Esophagus muscularis mucosa (tissue), 3 donors: Measurements from ENCODE around the gene DGKD.

Experiments used
- CTCF ChIP-seq, 3 experiments: fragments of 200-600 bp in 2 of 3; fragments of 450-650 bp in 1 of 3; sonication (generic) in 2 of 3; IDR thresholded peaks; one replicate each; pipeline ENCODE4 v1.5.1; 2017 to 2019; ENCODE audit warnings: antibody characterized with exemption in 3 of 3, mild to moderate bottlenecking in 2 of 3, moderate library complexity in 1 of 3
- POLR2A ChIP-seq: fragments of 450-650 bp; IDR thresholded peaks from one replicate; pipeline ENCODE4 v1.6.1; 2017; ENCODE audit warnings: antibody characterized with exemption, moderate library complexity, mild to moderate bottlenecking, low read depth
- POLR2AphosphoS5 ChIP-seq, 2 donors: sonication (generic); formaldehyde crosslinking; IDR thresholded peaks; one replicate each; pipeline ENCODE4 v1.6.1; 2017; ENCODE audit warnings: antibody characterized with exemption in 2 of 2

DNA sequence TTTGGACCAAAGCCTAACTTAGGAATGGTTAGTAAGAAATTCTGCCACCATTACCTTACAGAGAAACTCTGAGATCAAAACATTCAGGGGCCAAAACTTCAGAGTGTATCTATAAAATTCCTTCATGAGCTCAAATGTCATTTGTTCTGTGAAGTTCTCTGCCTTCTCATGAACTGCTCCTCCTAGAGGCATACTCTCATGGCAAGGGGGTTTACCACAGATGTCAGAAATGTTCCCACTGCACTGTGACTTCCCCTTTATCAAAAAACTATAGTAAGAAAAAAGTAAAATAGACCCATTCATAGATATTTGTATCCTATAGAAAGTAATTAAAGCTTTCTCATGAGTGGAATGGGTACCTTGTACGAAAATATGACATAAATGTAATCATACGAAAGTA lies 143.8 kb downstream of the DGKD start:
- TF ChIP-seq CTCF (IDR thresholded peaks at IDR 0.05) (no peak), POLR2A (no peak), POLR2AphosphoS5 (IDR thresholded peaks at IDR 0.05) (no peak)
